ENCODE results near the gene CLDN4. TPM values are rescaled to one million over a fixed set of nuclear protein-coding genes. Genes with fewer than 3 reads are reported as not detected.

CLDN4 gene
- polyA plus RNA-seq, 1 experiment = 0.15 TPM

DNA sequence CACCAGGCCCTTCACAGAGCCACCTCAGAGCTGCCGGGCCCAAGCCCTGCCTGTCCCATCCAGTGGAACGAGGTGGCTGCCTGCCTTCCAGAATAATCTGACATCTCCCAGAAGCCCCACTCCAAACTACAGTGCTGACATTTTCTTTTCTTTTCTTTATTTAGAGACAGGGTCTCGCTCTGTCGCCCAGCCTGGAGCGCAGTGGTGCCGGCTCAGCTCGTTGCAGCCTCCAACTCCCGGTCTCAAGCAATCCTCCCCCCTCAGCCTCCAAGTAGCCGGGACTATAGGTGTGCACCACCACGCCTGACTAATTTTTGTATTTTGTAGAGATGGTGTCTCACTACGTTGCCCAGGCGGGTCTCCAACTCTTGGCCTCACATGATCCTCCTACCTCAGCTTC lies 30.5 kb downstream of the CLDN4 start:
- ChIA-PET CTCF (interaction anchor here (1.0 kb wide), 2 partner anchors 49 to 345 kb away, joined by 4 read pairs; no protein-coding TSS in a partner anchor), POLR2A (no interaction called here)
- no peak overlapping the region for H3K4me3 ChIP-seq (ENCODE audit: low read depth, low read length)
- no peaks in the 10 kb centered on the region; the same call in 1 of the 2 replicates for H3K9me3 ChIP-seq (ENCODE audit: control insufficient read depth, insufficient read depth, low read length)
- TF ChIP-seq, protein P1, sequence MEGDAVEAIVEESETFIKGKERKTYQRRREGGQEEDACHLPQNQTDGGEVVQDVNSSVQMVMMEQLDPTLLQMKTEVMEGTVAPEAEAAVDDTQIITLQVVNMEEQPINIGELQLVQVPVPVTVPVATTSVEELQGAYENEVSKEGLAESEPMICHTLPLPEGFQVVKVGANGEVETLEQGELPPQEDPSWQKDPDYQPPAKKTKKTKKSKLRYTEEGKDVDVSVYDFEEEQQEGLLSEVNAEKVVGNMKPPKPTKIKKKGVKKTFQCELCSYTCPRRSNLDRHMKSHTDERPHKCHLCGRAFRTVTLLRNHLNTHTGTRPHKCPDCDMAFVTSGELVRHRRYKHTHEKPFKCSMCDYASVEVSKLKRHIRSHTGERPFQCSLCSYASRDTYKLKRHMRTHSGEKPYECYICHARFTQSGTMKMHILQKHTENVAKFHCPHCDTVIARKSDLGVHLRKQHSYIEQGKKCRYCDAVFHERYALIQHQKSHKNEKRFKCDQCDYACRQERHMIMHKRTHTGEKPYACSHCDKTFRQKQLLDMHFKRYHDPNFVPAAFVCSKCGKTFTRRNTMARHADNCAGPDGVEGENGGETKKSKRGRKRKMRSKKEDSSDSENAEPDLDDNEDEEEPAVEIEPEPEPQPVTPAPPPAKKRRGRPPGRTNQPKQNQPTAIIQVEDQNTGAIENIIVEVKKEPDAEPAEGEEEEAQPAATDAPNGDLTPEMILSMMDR (IDR thresholded peaks at IDR 0.05; ENCODE audit: low read depth, low read length) = no peak
- H3K27ac ChIP-seq (ENCODE audit: low read depth, low read length) = no peak overlapping the region
- no peaks in the 10 kb centered on the region for H3K27me3 ChIP-seq (ENCODE audit: control insufficient read depth, insufficient read depth, low read length)
- DNase-seq (ENCODE audit: low read depth, low spot score) = no peak

DNA sequence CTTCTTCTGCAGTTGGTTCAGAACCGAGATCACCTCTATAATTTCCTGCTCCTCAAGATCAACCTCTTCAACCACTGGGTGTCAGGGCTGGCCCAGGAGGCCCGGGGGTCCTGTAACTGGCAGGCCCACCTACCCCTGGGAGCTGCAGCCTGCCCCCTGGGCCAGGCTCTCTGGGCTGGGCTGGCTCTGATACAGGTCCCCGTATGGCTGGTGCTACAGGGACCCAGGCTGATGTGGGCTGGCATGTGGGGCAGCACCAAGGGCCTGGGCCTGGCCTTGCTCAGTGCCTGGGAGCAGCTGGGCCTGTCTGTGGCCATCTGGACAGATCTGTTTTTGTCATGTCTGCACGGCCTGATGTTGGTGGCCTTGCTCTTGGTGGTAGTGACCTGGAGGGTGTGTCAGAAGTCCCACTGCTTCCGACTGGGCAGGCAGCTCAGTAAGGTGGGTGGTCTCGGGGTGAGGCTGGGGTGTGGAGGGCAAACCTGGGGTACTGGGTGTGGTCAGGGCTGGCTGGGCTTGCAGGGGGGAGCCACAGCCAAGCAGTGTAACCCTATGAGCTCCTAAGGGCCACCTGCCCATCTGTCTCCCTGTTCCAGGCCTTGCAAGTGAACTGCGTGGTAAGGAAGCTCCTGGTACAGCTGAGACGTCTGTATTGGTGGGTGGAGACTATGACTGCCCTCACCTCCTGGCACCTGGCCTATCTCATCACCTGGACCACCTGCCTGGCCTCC lies 34.4 kb downstream of the CLDN4 start:
- POLR2A ChIA-PET = no interaction called here
- no peak overlapping the region for H3K27ac ChIP-seq (ENCODE audit: low read depth, low read length)

DNA sequence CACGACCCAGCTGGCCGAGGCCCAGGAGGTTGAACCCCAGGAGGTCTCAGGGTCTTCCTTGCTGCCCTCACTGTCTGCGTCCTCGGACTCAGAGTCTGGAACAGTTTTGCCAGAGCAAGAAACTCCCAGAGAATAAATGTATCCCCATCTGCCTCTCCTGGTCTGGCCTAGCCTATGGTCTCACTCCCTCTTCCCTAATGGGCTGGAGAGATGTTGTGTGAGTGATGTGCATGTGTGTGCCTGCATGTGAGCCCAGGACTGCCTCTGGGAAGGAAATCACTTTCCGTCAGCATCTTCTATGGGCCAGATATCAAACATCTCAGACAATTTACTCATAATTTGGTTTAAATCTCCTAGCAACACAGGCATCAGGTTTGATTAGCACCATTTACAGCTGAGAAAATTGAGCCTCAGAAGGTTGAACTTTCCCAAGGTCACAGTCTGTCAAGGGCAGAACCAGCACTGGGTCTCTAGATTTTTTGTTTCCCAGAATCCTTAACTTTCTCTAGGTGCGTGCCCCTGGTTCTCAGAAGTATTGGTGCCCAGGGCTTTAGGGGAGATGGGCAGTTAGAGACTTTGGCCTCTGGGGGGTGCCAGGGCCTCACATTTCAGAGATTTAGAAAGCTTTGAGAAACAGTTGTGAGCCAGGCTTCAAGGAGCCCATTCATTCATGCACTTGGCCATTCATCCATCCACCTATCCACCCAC lies 35.1 kb downstream of the CLDN4 start:
- no peak for DNase-seq (ENCODE audit: low read depth, low spot score)
- no peaks in the 10 kb centered on the region for H3K27me3 ChIP-seq (ENCODE audit: control insufficient read depth, insufficient read depth, low read length)
- ChIA-PET CTCF (interaction anchor here (0.5 to 3.5 kb wide), 7 partner anchors 11 to 627 kb away, joined by 3 to 38 read pairs (median 5); partner anchors contain the start of gene ELN), POLR2A (no interaction called here)
- no peaks in the 10 kb centered on the region for H3K9me3 ChIP-seq (ENCODE audit: control insufficient read depth, insufficient read depth, low read length)
- no peak overlapping the region for H3K27ac ChIP-seq (ENCODE audit: low read depth, low read length)
- TF ChIP-seq, protein P1 (IDR thresholded peaks at IDR 0.05; ENCODE audit: low read depth, low read length) = peak; percentile 84
- H3K4me3 ChIP-seq (ENCODE audit: low read depth, low read length) = no peak overlapping the region

More for the DNA sequence above, 34.4 kb downstream of the CLDN4 start:
- CTCF ChIA-PET = interaction anchor here (0.5 to 3.5 kb wide), 7 partner anchors 10 to 627 kb away, joined by 3 to 38 read pairs (median 5); partner anchors contain the start of gene ELN
- Histone ChIP-seq H3K27me3 (ENCODE audit: control insufficient read depth, insufficient read depth, low read length) (no peaks in the 10 kb centered on the region), H3K4me3 (ENCODE audit: low read depth, low read length) (no peak overlapping the region), H3K9me3 (ENCODE audit: control insufficient read depth, insufficient read depth, low read length) (no peaks in the 10 kb centered on the region)
- DNase-seq (ENCODE audit: low read depth, low spot score) = no peak
- TF ChIP-seq, protein P1 (IDR thresholded peaks at IDR 0.05; ENCODE audit: low read depth, low read length) = no peak

DNA sequence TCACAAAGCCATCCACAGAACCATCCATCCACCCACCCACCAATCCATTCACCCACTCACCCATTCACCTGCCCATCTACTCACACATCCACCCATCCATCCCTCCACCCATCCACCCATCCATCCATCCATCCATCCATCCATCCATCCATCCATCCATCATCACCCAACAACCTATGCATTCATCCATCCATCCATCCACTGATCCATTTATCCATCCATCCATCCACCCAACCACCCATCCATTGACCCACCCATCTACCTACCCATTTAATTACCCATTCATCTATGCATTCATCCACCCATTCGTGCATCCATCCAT lies 35.6 kb downstream of the CLDN4 start:
- no peaks in the 10 kb centered on the region for H3K27me3 ChIP-seq (ENCODE audit: control insufficient read depth, insufficient read depth, low read length)
- no peak overlapping the region for H3K4me3 ChIP-seq (ENCODE audit: low read depth, low read length)
- TF ChIP-seq, protein P1 (IDR thresholded peaks at IDR 0.05; ENCODE audit: low read depth, low read length) = no peak
- no peak for DNase-seq (ENCODE audit: low read depth, low spot score)
- H3K9me3 ChIP-seq (ENCODE audit: control insufficient read depth, insufficient read depth, low read length) = no peaks in the 10 kb centered on the region; the same call in 1 of the 2 replicates
- ChIA-PET POLR2A (no interaction called here), CTCF (interaction anchor here (0.8 to 1.4 kb wide), 2 partner anchors 335 to 535 kb away, joined by 3 to 5 read pairs; no protein-coding TSS in a partner anchor)
- H3K27ac ChIP-seq (ENCODE audit: low read depth, low read length) = no peak overlapping the region
